Tibial nerve (tissue), 4 donors: ENCODE results near the gene DFFA. TPM values are rescaled to one million over a fixed set of nuclear protein-coding genes. Genes with fewer than 3 reads are reported as not detected.
"Not testable (repeated sequence)": the region's sequence is repeated elsewhere in the genome, so short reads cannot be mapped to it uniquely, and the experiment has no call there.

Experiments
- DNase-seq, 2 donors: peaks; one replicate each; pipeline ENCODE4 v3.0.0-alpha.2; 2019; ENCODE audit warnings: low spot score in 2 of 2
- H3K27ac ChIP-seq, 4 donors: fragments of 200-600 bp; sonication (generic) in 3 of 4; one replicate each; pipeline ENCODE4 v1.5.1; 2017 to 2019; ENCODE audit warnings: mild to moderate bottlenecking in 1 of 4
- H3K27me3 ChIP-seq, 2 donors: fragments of 200-600 bp; sonication (generic) in 1 of 2; one replicate each; pipeline versions ENCODE4 v1.5.1 to v1.6.0; 2017 to 2019
- H3K36me3 ChIP-seq, 3 donors: fragments of 200-600 bp; sonication (generic); one replicate each; pipeline ENCODE4 v1.5.1; 2018 to 2019
- H3K4me1 ChIP-seq, 4 donors: fragments of 200-600 bp; sonication (generic) in 3 of 4; one replicate each; pipeline ENCODE4 v1.5.1; 2017 to 2019
- H3K4me3 ChIP-seq, 4 donors: fragments of 200-600 bp; sonication (generic) in 3 of 4; one replicate each; pipeline ENCODE4 v1.5.1; 2017 to 2019; ENCODE audit warnings: mild to moderate bottlenecking in 1 of 4, moderate library complexity in 1 of 4
- H3K9me3 ChIP-seq, 4 donors: fragments of 200-600 bp; sonication (generic) in 3 of 4; one replicate each; pipeline ENCODE4 v1.5.1; 2017 to 2019
- EP300 ChIP-seq, 2 donors: sonication (generic); formaldehyde crosslinking; IDR thresholded peaks; one replicate each; pipeline ENCODE4 v1.6.1; 2017; ENCODE audit warnings: antibody characterized with exemption in 2 of 2, mild to moderate bottlenecking in 1 of 2
- POLR2A ChIP-seq, 2 donors: fragments of 450-650 bp; IDR thresholded peaks; one replicate each; pipeline ENCODE4 v1.6.1; 2017; ENCODE audit warnings: antibody characterized with exemption in 2 of 2, mild to moderate bottlenecking in 2 of 2, moderate library complexity in 2 of 2
- WGBS, 2 donors: methylation state at CpG; one replicate each; pipeline ENCODE4 v1.1.5; 2018; 5-methylcytosine and 5-hydroxymethylcytosine counted together
- total RNA-seq, 4 donors: library from RNA; depleted of rRNA; stranded (reverse); fragments of >200 nt; gene quantifications; one replicate each; pipeline ENCODE4 v1.1.0, GENCODE V29; 2016
- TF ChIP-seq, protein P1 (sequence below), 5 experiments: fragments of 200-600 bp in 3 of 5; fragments of 450-650 bp in 2 of 5; sonication (generic) in 3 of 5; IDR thresholded peaks; one replicate each; pipeline ENCODE4 v1.5.1; 2016 to 2019; ENCODE audit warnings: antibody characterized with exemption in 5 of 5, mild to moderate bottlenecking in 3 of 5, moderate library complexity in 2 of 5

DFFA gene
- total RNA-seq, 4 donors from 2014 or later, result 14.9 to 19.5 (median 18.9) TPM

DNA sequence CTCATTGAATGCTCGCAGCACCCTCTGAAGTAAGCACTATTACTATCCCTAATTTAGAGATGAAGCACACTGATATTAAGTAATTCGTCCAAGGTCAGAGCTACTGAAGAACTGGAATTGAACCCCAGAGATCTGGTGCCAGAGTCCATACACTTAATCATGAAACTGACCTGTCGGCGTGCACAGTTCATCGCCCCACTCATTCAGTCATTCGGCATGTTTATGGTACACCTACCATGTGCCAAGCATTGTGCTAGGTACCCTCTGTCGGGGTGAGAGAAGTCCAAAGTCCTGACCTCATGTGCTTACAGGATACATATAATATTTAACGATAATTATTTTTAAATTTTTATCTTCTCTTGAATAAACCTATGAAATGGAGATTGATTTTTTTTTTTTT is 47.7 kb downstream of the DFFA start:
- DNase-seq, result no peak
- TF ChIP-seq, protein P1, sequence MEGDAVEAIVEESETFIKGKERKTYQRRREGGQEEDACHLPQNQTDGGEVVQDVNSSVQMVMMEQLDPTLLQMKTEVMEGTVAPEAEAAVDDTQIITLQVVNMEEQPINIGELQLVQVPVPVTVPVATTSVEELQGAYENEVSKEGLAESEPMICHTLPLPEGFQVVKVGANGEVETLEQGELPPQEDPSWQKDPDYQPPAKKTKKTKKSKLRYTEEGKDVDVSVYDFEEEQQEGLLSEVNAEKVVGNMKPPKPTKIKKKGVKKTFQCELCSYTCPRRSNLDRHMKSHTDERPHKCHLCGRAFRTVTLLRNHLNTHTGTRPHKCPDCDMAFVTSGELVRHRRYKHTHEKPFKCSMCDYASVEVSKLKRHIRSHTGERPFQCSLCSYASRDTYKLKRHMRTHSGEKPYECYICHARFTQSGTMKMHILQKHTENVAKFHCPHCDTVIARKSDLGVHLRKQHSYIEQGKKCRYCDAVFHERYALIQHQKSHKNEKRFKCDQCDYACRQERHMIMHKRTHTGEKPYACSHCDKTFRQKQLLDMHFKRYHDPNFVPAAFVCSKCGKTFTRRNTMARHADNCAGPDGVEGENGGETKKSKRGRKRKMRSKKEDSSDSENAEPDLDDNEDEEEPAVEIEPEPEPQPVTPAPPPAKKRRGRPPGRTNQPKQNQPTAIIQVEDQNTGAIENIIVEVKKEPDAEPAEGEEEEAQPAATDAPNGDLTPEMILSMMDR (IDR thresholded peaks at IDR 0.05), result no peak
- TF ChIP-seq POLR2A (IDR thresholded peaks at IDR 0.05) (no peak), EP300 (IDR thresholded peaks at IDR 0.05) (no peak)
- H3K36me3 ChIP-seq, result peaks cover 0 to 22% (median 3%) of the 10 kb centered on the region in 3 donors
- no peaks in the 10 kb centered on the region for H3K27me3 ChIP-seq
- no peaks in the 10 kb centered on the region for H3K9me3 ChIP-seq
- WGBS, 2 donors, result 77 to 86% methylated on average over 8 of the region's 8 CpGs
- no peak overlapping the region for H3K27ac ChIP-seq
- no peak overlapping the region for H3K4me3 ChIP-seq
- H3K4me1 ChIP-seq, result peaks cover 0 to 10% (median under 1%) of the 10 kb centered on the region in 4 donors

DNA sequence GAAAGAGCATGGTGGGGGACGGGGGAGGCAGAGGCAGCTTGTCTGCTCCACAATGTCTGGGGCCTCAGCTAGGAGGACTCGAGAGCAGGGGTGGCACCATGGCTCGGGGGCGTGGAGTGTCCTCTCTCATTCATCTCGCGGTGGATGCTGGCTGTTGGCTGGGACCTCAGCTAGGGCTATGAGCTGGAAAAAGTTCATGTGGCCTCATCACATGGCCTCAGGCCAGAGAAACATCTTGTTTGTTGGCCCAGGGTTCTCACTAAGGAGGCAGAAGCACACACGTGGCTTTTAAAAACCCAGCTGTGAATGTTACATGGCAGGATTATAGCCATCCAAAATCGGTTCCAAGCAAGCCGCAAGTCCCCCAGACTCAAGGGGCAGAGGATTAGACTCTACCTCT is 48.3 kb downstream of the DFFA start:
- Histone ChIP-seq H3K27me3 (no peaks in the 10 kb centered on the region), H3K27ac (no peak overlapping the region), H3K9me3 (no peaks in the 10 kb centered on the region), H3K4me3 (no peak overlapping the region), H3K4me1 (peaks cover 0 to 7% (median 0%) of the 10 kb centered on the region in 4 donors), H3K36me3 (peaks cover 0 to 29% (median 9%) of the 10 kb centered on the region in 3 donors)
- 30 to 48% methylated on average over 9 of the region's 9 CpGs for WGBS, 2 donors
- TF ChIP-seq, protein P1 (IDR thresholded peaks at IDR 0.05), result no peak
- TF ChIP-seq EP300 (IDR thresholded peaks at IDR 0.05), result no peak
- TF ChIP-seq POLR2A (IDR thresholded peaks at IDR 0.05), result no peak
- DNase-seq, result peak; percentile 16 to 52

DNA sequence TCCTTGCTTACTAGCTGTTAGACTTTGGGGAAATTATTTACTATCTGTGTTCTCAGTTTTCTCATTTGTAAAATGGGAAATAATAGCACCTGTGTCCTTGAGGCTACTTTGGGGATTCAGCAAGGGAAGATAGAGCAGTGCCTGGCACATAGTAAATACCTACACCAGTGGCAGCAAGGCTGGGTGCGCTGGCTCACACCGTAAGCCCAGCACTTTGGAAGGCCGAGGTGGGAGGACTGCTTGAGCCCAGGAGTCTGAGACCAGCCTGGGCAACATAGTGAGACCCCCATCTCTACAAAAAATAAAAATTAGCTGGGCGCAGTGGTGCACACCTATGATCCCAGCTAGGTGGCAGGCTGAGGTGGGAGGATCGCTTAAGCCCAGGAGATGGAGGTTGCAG is 50.7 kb downstream of the DFFA start:
- H3K4me1 ChIP-seq, result no peaks in the 10 kb centered on the region
- no peak for DNase-seq
- H3K4me3 ChIP-seq, result no peak overlapping the region
- H3K36me3 ChIP-seq, result peaks cover 0 to 53% (median 18%) of the 10 kb centered on the region in 3 donors
- H3K9me3 ChIP-seq, result no peaks in the 10 kb centered on the region
- TF ChIP-seq EP300 (IDR thresholded peaks at IDR 0.05) (no peak), POLR2A (IDR thresholded peaks at IDR 0.05) (no peak)
- TF ChIP-seq, protein P1 (IDR thresholded peaks at IDR 0.05), result no peak
- WGBS, 2 donors, result 92 to 94% methylated on average over 5 of the region's 5 CpGs
- no peak overlapping the region for H3K27ac ChIP-seq
- no peaks in the 10 kb centered on the region for H3K27me3 ChIP-seq

DNA sequence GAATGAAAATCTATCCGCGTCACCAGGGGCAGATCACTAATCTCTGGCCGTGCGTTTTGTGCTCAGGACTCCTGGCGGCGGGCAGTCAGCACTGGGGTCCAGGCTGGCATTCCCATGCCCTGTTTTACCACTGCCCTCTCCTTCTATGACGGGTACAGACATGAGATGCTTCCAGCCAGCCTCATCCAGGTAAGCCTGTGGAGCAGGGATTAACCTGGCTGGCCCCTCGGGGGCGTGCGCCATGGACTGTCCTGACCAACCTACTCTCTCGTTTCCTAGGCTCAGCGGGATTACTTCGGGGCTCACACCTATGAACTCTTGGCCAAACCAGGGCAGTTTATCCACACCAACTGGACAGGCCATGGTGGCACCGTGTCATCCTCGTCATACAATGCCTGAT is 53.0 kb downstream of the DFFA start:
- no peak overlapping the region for H3K27ac ChIP-seq
- no peak for DNase-seq
- H3K36me3 ChIP-seq, result peaks cover 0 to 75% (median 20%) of the 10 kb centered on the region in 3 donors
- H3K9me3 ChIP-seq, result no peaks in the 10 kb centered on the region
- no peaks in the 10 kb centered on the region for H3K27me3 ChIP-seq
- TF ChIP-seq POLR2A (IDR thresholded peaks at IDR 0.05), result no peak
- TF ChIP-seq EP300 (IDR thresholded peaks at IDR 0.05), result no peak
- TF ChIP-seq, protein P1 (IDR thresholded peaks at IDR 0.05), result no peak
- 93 to 94% methylated on average over 15 of the region's 15 CpGs for WGBS, 2 donors
- H3K4me1 ChIP-seq, result no peaks in the 10 kb centered on the region
- H3K4me3 ChIP-seq, result no peak overlapping the region

DNA sequence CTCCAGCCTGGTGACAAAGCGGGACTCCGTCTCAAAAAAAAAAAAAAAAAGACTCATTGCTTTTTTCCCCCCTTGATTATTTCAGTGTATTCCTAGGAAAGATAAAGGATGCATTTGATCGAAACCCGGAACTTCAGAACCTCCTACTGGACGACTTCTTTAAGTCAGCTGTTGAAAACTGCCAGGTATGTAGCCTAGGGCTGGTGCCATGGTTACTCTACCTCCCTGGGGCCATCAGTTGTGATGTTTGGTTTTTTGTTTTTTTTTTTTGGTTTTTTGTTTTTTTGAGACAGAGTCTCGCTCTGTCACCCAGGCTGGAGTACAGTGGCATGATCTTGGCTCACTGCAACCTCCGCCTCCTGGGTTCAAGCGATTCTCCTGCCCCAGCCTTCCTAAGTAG is 53.6 kb downstream of the DFFA start:
- DNase-seq, H3K27ac ChIP-seq, H3K4me1 ChIP-seq, H3K27me3 ChIP-seq, H3K4me3 ChIP-seq, H3K9me3 ChIP-seq: not testable (repeated sequence)
- 90 to 93% methylated on average over 8 of the region's 8 CpGs for WGBS, 2 donors
- peaks cover 0 to 82% (median 20%) of the 10 kb centered on the region in 3 donors for H3K36me3 ChIP-seq

DNA sequence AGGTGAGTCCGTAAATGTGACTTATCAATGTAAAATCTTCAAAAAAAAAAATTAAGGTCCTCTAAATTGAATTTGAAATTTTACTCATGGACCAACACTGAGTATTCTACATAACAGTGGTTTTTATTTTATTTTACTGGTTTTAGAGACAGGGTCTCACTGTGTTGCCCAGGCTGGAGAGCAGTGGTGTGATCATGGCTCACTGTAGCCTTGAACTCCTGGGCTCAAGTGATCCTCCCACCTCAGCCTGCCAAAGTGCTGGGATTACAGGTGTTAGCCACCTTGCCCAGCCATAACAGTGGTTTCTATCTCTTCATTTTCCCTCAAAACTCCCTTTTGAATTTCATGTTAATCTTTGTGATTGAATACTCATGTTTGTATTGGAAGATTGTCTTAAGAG is 56.4 kb downstream of the DFFA start:
- WGBS, 2 donors, result 96 to 97% methylated on average over 1 of the region's 1 CpG
- H3K27me3 ChIP-seq, DNase-seq, H3K4me3 ChIP-seq, H3K9me3 ChIP-seq, H3K4me1 ChIP-seq: not testable (repeated sequence)
- Histone ChIP-seq H3K27ac (peak overlapping the region in 1 of 4 donors; percentile 40), H3K36me3 (peaks cover 0 to 100% (median 26%) of the 10 kb centered on the region in 3 donors)
